K562 (cell line): ENCODE measurements around the gene PITRM1.

Source experiments
- CTCF ChIP-seq, 3 experiments: IDR thresholded peaks in 2 of 3; conservative IDR thresholded peaks in 1 of 3; 2 replicates each; pipeline ENCODE4 v1.5.1; 2011 to 2012; ENCODE audit warnings: low read length in 3 of 3, mild to moderate bottlenecking in 3 of 3, control low read depth in 2 of 3, improper control_type of control experiment in 1 of 3, inconsistent platforms in 1 of 3, low read depth in 1 of 3, mixed read lengths in 1 of 3, moderate library complexity in 1 of 3; ENCODE audit not compliant: insufficient read depth in 2 of 3
- JUND ChIP-seq, 2 experiments: IDR thresholded peaks; 2 replicates in 1 of 2; 3 replicates in 1 of 2; pipeline ENCODE4 v1.6.1; 2011; ENCODE audit warnings: borderline replicate concordance in 2 of 2, low read depth in 2 of 2, low read length in 2 of 2, improper control_type of control experiment in 1 of 2, missing biosample characterization in 1 of 2, missing genetic modification characterization in 1 of 2, missing genetic modification reagents in 1 of 2
- NCOR1 ChIP-seq: fragments of 450-650 bp; IDR thresholded peaks from 2 replicates; pipeline ENCODE4 v1.6.1; 2016; ENCODE audit warnings: mild to moderate bottlenecking, moderate library complexity
- NFATC3 ChIP-seq: fragments of 450-650 bp; IDR thresholded peaks from 2 replicates; pipeline ENCODE4 v1.6.1; 2017; ENCODE audit warnings: mild to moderate bottlenecking
- POLR2A ChIP-seq: fragments of 450-650 bp; conservative IDR thresholded peaks from 2 replicates; pipeline ENCODE4 v1.6.1; 2016
- RAD21 ChIP-seq, 2 experiments: fragments of 250-450 bp in 1 of 2; fragments of 450-650 bp in 1 of 2; sonication (Bioruptor Pico) in 1 of 2; formaldehyde crosslinking in 1 of 2; IDR thresholded peaks in 1 of 2; conservative IDR thresholded peaks in 1 of 2; 2 replicates each; pipeline versions ENCODE4 v1.4.0 to v1.8.0; 2020 to 2022; ENCODE audit warnings: mild to moderate bottlenecking in 2 of 2, moderate library complexity in 1 of 2
- RNF2 ChIP-seq: sonication (generic); IDR thresholded peaks from 2 replicates; pipeline ENCODE4 v1.6.1; 2016
- YY1 ChIP-seq, 3 experiments: IDR thresholded peaks; 2 replicates each; pipeline ENCODE4 v1.6.1; 2011; ENCODE audit warnings: low read length in 2 of 3, mild to moderate bottlenecking in 2 of 3, moderate library complexity in 2 of 3, borderline replicate concordance in 1 of 3, control low read depth in 1 of 3, low read depth in 1 of 3; ENCODE audit not compliant: insufficient read depth in 3 of 3, insufficient replicate concordance in 2 of 3, control insufficient read depth in 1 of 3, insufficient read length in 1 of 3; ENCODE audit errors: extremely low read depth in 1 of 3
- ZNF134 ChIP-seq: fragments of 250-450 bp; sonication (Bioruptor Pico); conservative IDR thresholded peaks from 2 replicates; pipeline ENCODE4 v1.4.0; 2020

DNA sequence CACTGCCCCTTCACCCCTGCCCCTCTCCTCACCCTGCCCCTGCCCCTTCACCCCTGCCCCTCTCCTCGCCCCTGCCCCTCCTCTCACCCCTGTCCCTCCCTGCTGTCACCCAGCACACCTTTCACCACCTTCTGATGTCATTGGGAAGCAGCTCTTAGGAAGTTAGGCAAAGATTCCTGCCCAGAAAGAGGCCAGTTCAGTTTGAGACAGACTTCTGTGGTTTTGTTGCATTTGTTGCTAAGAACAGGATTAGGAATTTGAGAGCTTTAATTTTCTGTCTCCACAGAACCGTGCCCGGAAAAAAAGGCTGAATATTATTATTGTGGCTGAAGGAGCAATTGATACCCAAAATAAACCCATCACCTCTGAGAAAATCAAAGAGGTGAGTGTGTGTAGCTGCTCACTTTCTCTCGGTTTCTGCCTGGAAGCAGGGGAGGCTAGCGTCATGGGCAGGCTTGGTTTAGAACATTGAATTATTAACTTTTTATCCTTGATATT lies 65.6 kb downstream of the PITRM1 start:
- TF ChIP-seq RAD21 (CRISPR knock-in tag; conservative IDR thresholded peaks at IDR 0.05 in 1 of 2, IDR thresholded peaks at IDR 0.05 in 1 of 2) = no peak
- TF ChIP-seq CTCF (IDR thresholded peaks at IDR 0.05 in 2 of 3, conservative IDR thresholded peaks at IDR 0.05 in 1 of 3; ENCODE audit: insufficient read depth in 2 of 3, low read depth in 1 of 3, low read length in 3 of 3) = no peak
- TF ChIP-seq NFATC3 = no peak
- TF ChIP-seq NCOR1 = no peak
- TF ChIP-seq ZNF134 = no peak
- no peak for TF ChIP-seq YY1 (IDR thresholded peaks at IDR 0.05; ENCODE audit: borderline replicate concordance in 1 of 3, control insufficient read depth in 1 of 3, extremely low read depth in 1 of 3, insufficient read depth in 3 of 3, insufficient read length in 1 of 3, insufficient replicate concordance in 2 of 3, low read depth in 1 of 3, low read length in 2 of 3)
- TF ChIP-seq POLR2A = no peak
- no peak for TF ChIP-seq JUND (IDR thresholded peaks at IDR 0.05; ENCODE audit: borderline replicate concordance, low read depth, low read length)
- no peak for TF ChIP-seq JUND (tag; IDR thresholded peaks at IDR 0.05; ENCODE audit: borderline replicate concordance, low read depth, low read length)
- TF ChIP-seq RNF2 = no peak
